Endothelial cell of umbilical vein (primary cell): ENCODE data around the gene RABGAP1. TPM values are rescaled to one million over a fixed set of nuclear protein-coding genes. Genes with fewer than 3 reads are reported as not detected.

Experiments used
- BruUV-seq: library from RNA; stranded (reverse); fragments of 400-500 nt; replicated peaks from 2 replicates; lab custom pipeline; 2021; lab: Mats Ljungman, UMichigan
- CTCF ChIA-PET: fragments of 300-600, 350-600 bp; sonication (Branson Sonifier 250); formaldehyde crosslinking; loops from one replicate; lab custom pipeline; 2021; ENCODE audit warnings: antibody characterized with exemption, inconsistent platforms; lab: Charles Lee
- POLR2A ChIA-PET: fragments of 300-600, 350-600 bp; sonication (Branson Sonifier 250); formaldehyde crosslinking; loops from one replicate; lab custom pipeline; 2021; ENCODE audit warnings: antibody characterized with exemption, inconsistent platforms; lab: Charles Lee
- DNase-seq: peaks from one replicate; pipeline ENCODE4 v3.0.0-alpha.2; 2011; ENCODE audit warnings: low read depth, low spot score
- FAIRE-seq: peaks from 2 replicates; lab custom pipeline; 2011; peaks lifted over from hg19 to GRCh38; lab: Jason Lieb, UNC
- H2AFZ ChIP-seq: 2 replicates; pipeline ENCODE4 v1.6.0; 2012; ENCODE audit warnings: low read depth, low read length, control low read depth, inconsistent platforms
- H3K27ac ChIP-seq: 2 replicates; pipeline ENCODE4 v1.5.1; 2011; ENCODE audit warnings: low read depth, mild to moderate bottlenecking, control low read depth, low read length, moderate library complexity; ENCODE audit not compliant: insufficient read depth
- H3K27me3 ChIP-seq, 2 experiments: 2 replicates each; pipeline versions ENCODE4 v1.6.0 to v1.6.1; 2011; ENCODE audit warnings: low read length in 2 of 2, mixed read lengths in 1 of 2; ENCODE audit not compliant: control insufficient read depth in 2 of 2, insufficient read depth in 2 of 2
- H3K36me3 ChIP-seq, 2 experiments: 2 replicates in 1 of 2; 3 replicates in 1 of 2; pipeline ENCODE4 v1.5.1; 2011; ENCODE audit warnings: low read length in 2 of 2, mild to moderate bottlenecking in 1 of 2, moderate library complexity in 1 of 2; ENCODE audit not compliant: control insufficient read depth in 2 of 2, insufficient read depth in 2 of 2; ENCODE audit errors: extremely low read depth in 1 of 2
- H3K4me1 ChIP-seq: 3 replicates; pipeline ENCODE4 v1.5.1; 2011; ENCODE audit warnings: mild to moderate bottlenecking, low read length; ENCODE audit not compliant: control insufficient read depth, insufficient read depth; ENCODE audit errors: extremely low read depth
- H3K4me2 ChIP-seq: 2 replicates; pipeline ENCODE4 v1.6.1; 2011; ENCODE audit warnings: low read length, control low read depth, mixed read lengths; ENCODE audit not compliant: insufficient read depth
- H3K4me3 ChIP-seq, 3 experiments: fragments of 200-600 bp in 1 of 3; sonication (generic), shearing (Covaris generic) in 1 of 3; replicated peaks in 1 of 3; 2 replicates each; pipeline ENCODE4 v1.5.1; 2011 to 2016; ENCODE audit warnings: control low read depth in 3 of 3, low read length in 3 of 3, mild to moderate bottlenecking in 2 of 3, inconsistent platforms in 1 of 3, low read depth in 1 of 3, moderate library complexity in 1 of 3; ENCODE audit not compliant: insufficient read depth in 1 of 3
- H3K79me2 ChIP-seq: 2 replicates; pipeline ENCODE4 v1.6.0; 2012; ENCODE audit warnings: low read length, inconsistent platforms; ENCODE audit not compliant: control insufficient read depth, insufficient read depth
- H3K9ac ChIP-seq: replicated peaks from 2 replicates; pipeline ENCODE3; 2011; ENCODE audit warnings: low read length, control low read depth; ENCODE audit not compliant: insufficient read depth; ENCODE audit errors: extremely low read depth
- H3K9me1 ChIP-seq: replicated peaks from 3 replicates; pipeline ENCODE4 v1.6.0; 2011; ENCODE audit warnings: mild to moderate bottlenecking, low read length; ENCODE audit not compliant: control insufficient read depth, insufficient read depth; ENCODE audit errors: extremely low read depth
- H3K9me3 ChIP-seq: replicated peaks from 2 replicates; pipeline ENCODE4 v1.5.1; 2012; ENCODE audit warnings: low read length, inconsistent platforms; ENCODE audit not compliant: control insufficient read depth, insufficient read depth
- H4K20me1 ChIP-seq: replicated peaks from 2 replicates; pipeline ENCODE3; 2011; ENCODE audit warnings: mild to moderate bottlenecking, low read length; ENCODE audit not compliant: control insufficient read depth, insufficient read depth; ENCODE audit errors: extremely low read depth
- EZH2 ChIP-seq: IDR thresholded peaks from 2 replicates; pipeline ENCODE4 v1.6.1; 2012; ENCODE audit warnings: borderline replicate concordance, low read depth, mild to moderate bottlenecking, moderate library complexity, low read length, inconsistent platforms; ENCODE audit not compliant: severe bottlenecking
- FOS ChIP-seq: IDR thresholded peaks from 2 replicates; pipeline ENCODE4 v1.6.1; 2011; ENCODE audit warnings: mild to moderate bottlenecking, low read length, moderate library complexity, borderline replicate concordance; ENCODE audit not compliant: insufficient read depth
- GATA2 ChIP-seq: IDR thresholded peaks from 2 replicates; pipeline ENCODE4 v1.7.0; 2011; ENCODE audit warnings: low read depth, mild to moderate bottlenecking, moderate library complexity, mixed read lengths, low read length; ENCODE audit not compliant: insufficient read length, insufficient read depth
- JUN ChIP-seq: IDR thresholded peaks from 2 replicates; pipeline ENCODE4 v1.6.1; 2011; ENCODE audit warnings: borderline replicate concordance, low read depth; ENCODE audit not compliant: insufficient read length, insufficient read depth
- MYC ChIP-seq: IDR thresholded peaks from one replicate; pipeline ENCODE4 v1.6.1; 2011; ENCODE audit warnings: mild to moderate bottlenecking, low read depth, low read length
- POLR2A ChIP-seq: IDR thresholded peaks from 2 replicates; pipeline ENCODE4 v1.6.1; 2012; ENCODE audit warnings: low read depth, mild to moderate bottlenecking, control low read depth, low read length
- POLR2AphosphoS5 ChIP-seq: IDR thresholded peaks from 2 replicates; pipeline ENCODE4 v1.6.1; 2012; ENCODE audit warnings: low read depth, mild to moderate bottlenecking, control low read depth, low read length, moderate library complexity; ENCODE audit not compliant: insufficient read depth
- dilution Hi-C: fragments of 300-500 bp; cut with MboI; formaldehyde crosslinking; loops from one replicate; pipeline ENCODE4 v1.15.0; 2019; ENCODE audit warnings: low sequenced_read_pairs; ENCODE audit not compliant: extremely low pct_ligation_motif_present
- intact Hi-C: fragments of 100-400 bp; cut with micrococcal nuclease; formaldehyde crosslinking; loops from one replicate; pipeline ENCODE4 v1.10.0; 2022
- polyA plus RNA-seq, 4 experiments: library from polyadenylated mRNA; depleted of rRNA in 3 of 4; stranded (reverse) in 3 of 4; unstranded in 1 of 4; fragments of >200 nt; gene quantifications; 2 replicates each; pipeline versions ENCODE4 v1.2.1 to v1.2.3, GENCODE V29; 2011 to 2012; ENCODE audit warnings: missing spikeins in 1 of 4
- total RNA-seq: library from RNA; stranded (reverse); gene quantifications from 2 replicates; pipeline ENCODE4 v1.2.3, GENCODE V29; 2021

The RABGAP1 gene
- total and polyA plus RNA-seq, 2 donors (not counting 3 experiments of a cell fraction or from before 2014, with no cell fraction given): 19.0 to 53.6 TPM

GRCh38 chr9:123138163-123138562 is 197.3 kb downstream of the RABGAP1 start:
- no peak overlapping the region for H3K4me2 ChIP-seq
- dilution Hi-C loops (no loop called here), intact Hi-C loops (loop anchor here (2.0 kb wide), 1 partner anchor 79 kb away; no protein-coding TSS in a partner anchor)
- no peaks in the 10 kb centered on the region for H3K9me3 ChIP-seq
- H3K9ac ChIP-seq: no peak overlapping the region
- H2AFZ ChIP-seq: no peak overlapping the region
- H3K36me3 ChIP-seq: no peaks in the 10 kb centered on the region
- no TSS peak for BruUV-seq
- ChIA-PET CTCF (interaction anchor here (1.0 kb wide), 1 partner anchor 16 kb away, joined by 3 read pairs; no protein-coding TSS in a partner anchor), POLR2A (no interaction called here)
- no peaks in the 10 kb centered on the region for H3K27me3 ChIP-seq
- no peaks in the 10 kb centered on the region for H3K79me2 ChIP-seq
- DNase-seq: no peak
- no peak for TF ChIP-seq FOS
- no peak for TF ChIP-seq POLR2AphosphoS5
- H4K20me1 ChIP-seq: no peaks in the 10 kb centered on the region
- no peak for FAIRE-seq
- H3K4me1 ChIP-seq: no peaks in the 10 kb centered on the region
- no peaks in the 10 kb centered on the region for H3K9me1 ChIP-seq
- H3K4me3 ChIP-seq: no peak overlapping the region
- H3K27ac ChIP-seq: no peak overlapping the region

- FAIRE-seq (no peak), DNase-seq (no peak)
- BruUV-seq: no TSS peak
- dilution Hi-C loops: no loop called here
- Histone ChIP-seq H4K20me1 (no peaks in the 10 kb centered on the region), H3K27me3 (no peaks in the 10 kb centered on the region), H3K27ac (no peak overlapping the region), H3K4me3 (no peak overlapping the region), H3K9ac (no peak overlapping the region), H3K4me1 (peaks cover 24% of the 10 kb centered on the region), H3K9me3 (no peaks in the 10 kb centered on the region), H3K79me2 (no peaks in the 10 kb centered on the region), H3K4me2 (no peak overlapping the region), H3K36me3 (no peaks in the 10 kb centered on the region), H3K9me1 (no peaks in the 10 kb centered on the region), H2AFZ (no peak overlapping the region)
- ChIA-PET POLR2A (no interaction called here), CTCF (interaction anchor here (2.5 kb wide), 1 partner anchor 76 kb away, joined by 7 read pairs; no protein-coding TSS in a partner anchor)
- intact Hi-C loops: no loop called here
- TF ChIP-seq MYC (no peak), EZH2 (no peak), POLR2AphosphoS5 (no peak), POLR2A (no peak), JUN (no peak), GATA2 (no peak)
Measured at GRCh38 chr9:123149067-123149466, 208.2 kb downstream of the RABGAP1 start.
